HEK293T (cell line): Measurements from ENCODE around the gene DMAC2L.

Experiments used
- CTCF ChIA-PET: fragments of 350-600 bp; formaldehyde crosslinking; extraction: SDS; loops from one replicate; lab custom pipeline; 2021; ENCODE audit warnings: antibody characterized with exemption, inconsistent platforms; lab: Yijun Ruan, JAX
- POLR2A ChIA-PET: fragments of 350-600 bp; formaldehyde crosslinking; extraction: SDS; loops from one replicate; lab custom pipeline; 2020; ENCODE audit warnings: antibody characterized with exemption, inconsistent platforms; lab: Yijun Ruan, JAX
- DNase-seq: peaks from one replicate; pipeline ENCODE4 v3.0.0; 2012; ENCODE audit warnings: mixed read lengths; ENCODE audit errors: extremely low spot score
- ARNT ChIP-seq: fragments of 450-650 bp; IDR thresholded peaks from 2 replicates; pipeline ENCODE4 v1.6.1; 2017; ENCODE audit warnings: mild to moderate bottlenecking
- BHLHE40 ChIP-seq: fragments of 450-650 bp; IDR thresholded peaks from 2 replicates; pipeline ENCODE4 v1.6.1; 2016; ENCODE audit warnings: mild to moderate bottlenecking, moderate library complexity, borderline replicate concordance
- CTBP1 ChIP-seq: fragments of 450-650 bp; IDR thresholded peaks from 2 replicates; pipeline ENCODE4 v1.6.1; 2016; ENCODE audit warnings: borderline replicate concordance
- ELF4 ChIP-seq: fragments of 450-650 bp; IDR thresholded peaks from 2 replicates; pipeline ENCODE4 v1.6.1; 2017; ENCODE audit warnings: antibody characterized with exemption
- FOXA1 ChIP-seq: fragments of 450-650 bp; IDR thresholded peaks from 2 replicates; pipeline ENCODE4 v1.6.1; 2016; ENCODE audit warnings: mild to moderate bottlenecking
- FOXK2 ChIP-seq: fragments of 450-650 bp; IDR thresholded peaks from 2 replicates; pipeline ENCODE4 v1.6.1; 2016; ENCODE audit warnings: mild to moderate bottlenecking
- FOXM1 ChIP-seq: fragments of 450-650 bp; IDR thresholded peaks from 2 replicates; pipeline ENCODE4 v1.6.1; 2017; ENCODE audit warnings: mild to moderate bottlenecking, borderline replicate concordance
- HDGF ChIP-seq: fragments of 450-650 bp; IDR thresholded peaks from 2 replicates; pipeline ENCODE4 v1.6.1; 2017; ENCODE audit warnings: antibody characterized with exemption, borderline replicate concordance
- L3MBTL2 ChIP-seq: fragments of 450-650 bp; conservative IDR thresholded peaks from 2 replicates; pipeline ENCODE4 v1.6.1; 2016; ENCODE audit warnings: mild to moderate bottlenecking
- LEF1 ChIP-seq: fragments of 450-650 bp; IDR thresholded peaks from 2 replicates; pipeline ENCODE4 v1.6.1; 2017; ENCODE audit warnings: mild to moderate bottlenecking, borderline replicate concordance
- NFRKB ChIP-seq: fragments of 450-650 bp; IDR thresholded peaks from 2 replicates; pipeline ENCODE4 v1.6.1; 2016; ENCODE audit warnings: mild to moderate bottlenecking, moderate library complexity
- PKNOX1 ChIP-seq: fragments of 450-650 bp; IDR thresholded peaks from 2 replicates; pipeline ENCODE4 v1.6.1; 2016
- SP1 ChIP-seq: fragments of 450-650 bp; IDR thresholded peaks from 2 replicates; pipeline ENCODE4 v1.6.1; 2017
- SUZ12 ChIP-seq: fragments of 450-650 bp; IDR thresholded peaks from 2 replicates; pipeline ENCODE4 v1.6.1; 2016; ENCODE audit warnings: mild to moderate bottlenecking
- TARDBP ChIP-seq: fragments of 450-650 bp; IDR thresholded peaks from 2 replicates; pipeline ENCODE4 v1.6.1; 2016
- ZNF384 ChIP-seq: fragments of 450-650 bp; IDR thresholded peaks from 2 replicates; pipeline ENCODE4 v1.6.1; 2016

The DMAC2L gene

GRCh38 chr14:50311972-50312733, at the start of gene DMAC2L, which contains the start of gene L2HGDH:
TSS of gene DMAC2L (plus strand) at chr14:50312324. CDS start at chr14:50321488, 9,164 bp downstream.
TSS of gene L2HGDH (minus strand) at chr14:50312229. CDS start at chr14:50312150, 79 bp downstream.
- POLR2A ChIA-PET = interaction anchor here (0.5 to 3.4 kb wide), 21 partner anchors 8 to 518 kb away, joined by 3 to 35 read pairs (median 3); partner anchors contain the start of genes CDKL1 and MAP4K5
- no peak for TF ChIP-seq SP1
- TF ChIP-seq L3MBTL2 = peak; percentile 100
- CTCF ChIA-PET = interaction anchor here (0.8 to 1.7 kb wide), 4 partner anchors 9 to 446 kb away, joined by 3 to 8 read pairs (median 4); no protein-coding TSS in a partner anchor
- DNase-seq = peak; percentile 94

GRCh38 chr14:50262865-50263264, 49.3 kb upstream of the DMAC2L start:
- TF ChIP-seq PKNOX1 (no peak), TARDBP (no peak), NFRKB (no peak), FOXM1 (no peak), FOXA1 (no peak), ARNT (no peak), HDGF (no peak), L3MBTL2 (no peak), LEF1 (no peak), FOXK2 (no peak), ZNF384 (no peak)
- DNase-seq = no peak
- POLR2A ChIA-PET = no interaction called here
- CTCF ChIA-PET = no interaction called here

GRCh38 chr14:50263321-50263720, 48.8 kb upstream of the DMAC2L start:
- ChIA-PET CTCF (no interaction called here), POLR2A (no interaction called here)
- no peak for TF ChIP-seq FOXK2
- TF ChIP-seq LEF1 = no peak
- no peak for TF ChIP-seq SUZ12
- TF ChIP-seq PKNOX1 = no peak
- TF ChIP-seq CTBP1 = no peak
- no peak for TF ChIP-seq TARDBP
- TF ChIP-seq ELF4 = no peak
- no peak for TF ChIP-seq FOXM1
- TF ChIP-seq ZNF384 = no peak
- TF ChIP-seq ARNT = no peak
- no peak for TF ChIP-seq NFRKB
- TF ChIP-seq L3MBTL2 = no peak
- TF ChIP-seq FOXA1 = no peak
- no peak for TF ChIP-seq SP1
- no peak for TF ChIP-seq BHLHE40
- TF ChIP-seq HDGF = no peak
- DNase-seq = no peak

GRCh38 chr14:50265029-50265428, 47.1 kb upstream of the DMAC2L start:
- TF ChIP-seq BHLHE40 (no peak), CTBP1 (no peak), HDGF (no peak), ZNF384 (no peak), NFRKB (no peak), L3MBTL2 (no peak), SUZ12 (no peak), PKNOX1 (no peak), TARDBP (no peak), ELF4 (no peak), FOXA1 (no peak), FOXK2 (no peak), SP1 (no peak), LEF1 (no peak), FOXM1 (no peak), ARNT (no peak)
- ChIA-PET CTCF (no interaction called here), POLR2A (no interaction called here)
- DNase-seq = no peak

GRCh38 chr14:50270932-50271331, 41.2 kb upstream of the DMAC2L start:
- POLR2A ChIA-PET = no interaction called here
- CTCF ChIA-PET = no interaction called here
- no peak for DNase-seq
- TF ChIP-seq ARNT (no peak), BHLHE40 (no peak), FOXA1 (no peak), FOXM1 (no peak), PKNOX1 (no peak), NFRKB (no peak), LEF1 (no peak), TARDBP (no peak), SP1 (no peak), ELF4 (no peak), ZNF384 (no peak), HDGF (no peak), L3MBTL2 (no peak), SUZ12 (no peak), CTBP1 (no peak), FOXK2 (no peak)
